K562 (cell line): ENCODE data around the gene ZNF691. TPM values are rescaled to one million over a fixed set of nuclear protein-coding genes. Genes with fewer than 3 reads are reported as not detected.
A peak's percentile ranks its signal among the peaks of the same experiment; 100 is the strongest.

Experiments
- ARNT ChIP-seq, 2 experiments: fragments of 450-650 bp; IDR thresholded peaks; 2 replicates each; pipeline ENCODE4 v1.6.1; 2016; ENCODE audit warnings: mild to moderate bottlenecking in 1 of 2
- BRD9 ChIP-seq: fragments of 450-650 bp; IDR thresholded peaks from 2 replicates; pipeline ENCODE4 v1.6.1; 2018; ENCODE audit warnings: low read depth; ENCODE audit not compliant: partially characterized antibody
- DDX20 ChIP-seq: fragments of 450-650 bp; IDR thresholded peaks from 2 replicates; pipeline ENCODE4 v1.6.1; 2016; ENCODE audit warnings: missing genetic modification characterization, low read depth, mild to moderate bottlenecking, missing compliant biosample characterization, moderate library complexity
- DIDO1 ChIP-seq: fragments of 450-650 bp; IDR thresholded peaks from 2 replicates; pipeline ENCODE4 v1.6.1; 2016; ENCODE audit warnings: low read depth, missing biosample characterization, missing genetic modification characterization
- DPF2 ChIP-seq: fragments of 450-650 bp; IDR thresholded peaks from 2 replicates; pipeline ENCODE4 v1.6.1; 2016
- EP400 ChIP-seq: fragments of 450-650 bp; IDR thresholded peaks from 2 replicates; pipeline ENCODE4 v1.6.1; 2017; ENCODE audit warnings: antibody characterized with exemption, mild to moderate bottlenecking, moderate library complexity
- HLTF ChIP-seq: fragments of 450-650 bp; IDR thresholded peaks from 2 replicates; pipeline ENCODE4 v1.6.1; 2016
- IRF2 ChIP-seq: sonication (generic); formaldehyde crosslinking; IDR thresholded peaks from 2 replicates; pipeline ENCODE4 v1.8.1; 2022; ENCODE audit warnings: mild to moderate bottlenecking, missing genetic modification reagents
- KLF13 ChIP-seq: fragments of 450-650 bp; IDR thresholded peaks from 2 replicates; pipeline ENCODE4 v1.6.1; 2016; ENCODE audit warnings: missing genetic modification characterization, low read depth, mild to moderate bottlenecking, missing compliant biosample characterization, moderate library complexity, borderline replicate concordance
- NR2F6 ChIP-seq: fragments of 450-650 bp; formaldehyde crosslinking; IDR thresholded peaks from 2 replicates; pipeline ENCODE4 v1.4.0; 2020; ENCODE audit warnings: mild to moderate bottlenecking
- PBX2 ChIP-seq, 2 experiments: IDR thresholded peaks in 1 of 2; conservative IDR thresholded peaks in 1 of 2; 2 replicates each; pipeline ENCODE4 v1.6.1; 2016; ENCODE audit warnings: low read depth in 2 of 2, mild to moderate bottlenecking in 1 of 2, missing compliant biosample characterization in 1 of 2, missing genetic modification characterization in 1 of 2, moderate library complexity in 1 of 2
- PYGO2 ChIP-seq: fragments of 450-650 bp; IDR thresholded peaks from 2 replicates; pipeline ENCODE4 v1.6.1; 2016; ENCODE audit warnings: mild to moderate bottlenecking, missing genetic modification characterization, moderate library complexity, missing compliant biosample characterization
- RBM22 ChIP-seq: fragments of 200-400 bp; formaldehyde crosslinking; IDR thresholded peaks from 2 replicates; pipeline ENCODE4 v1.6.1; 2018; ENCODE audit warnings: low read length, low read depth; ENCODE audit not compliant: poor library complexity, severe bottlenecking
- RUNX1 ChIP-seq: sonication (generic); IDR thresholded peaks from 2 replicates; pipeline ENCODE4 v1.6.1; 2016; ENCODE audit warnings: antibody characterized with exemption, low read depth
- SIN3A ChIP-seq, 2 experiments: fragments of 150-350 bp in 1 of 2; IDR thresholded peaks; 2 replicates each; pipeline ENCODE4 v1.6.1; 2011 to 2016; ENCODE audit warnings: borderline replicate concordance in 2 of 2, low read depth in 2 of 2, low read length in 2 of 2, mild to moderate bottlenecking in 2 of 2, moderate library complexity in 2 of 2; ENCODE audit not compliant: control insufficient read depth in 1 of 2
- TAL1 ChIP-seq: fragments of 450-650 bp; IDR thresholded peaks from 2 replicates; pipeline ENCODE4 v1.6.1; 2016; ENCODE audit warnings: mild to moderate bottlenecking
- ZBTB17 ChIP-seq: fragments of 450-650 bp; formaldehyde crosslinking; IDR thresholded peaks from 2 replicates; pipeline ENCODE4 v1.4.0; 2020; ENCODE audit warnings: mild to moderate bottlenecking
- ZEB2 ChIP-seq: fragments of 450-650 bp; IDR thresholded peaks from 2 replicates; pipeline ENCODE4 v1.6.1; 2016
- ZNF263 ChIP-seq: sonication (generic); formaldehyde crosslinking; IDR thresholded peaks from 2 replicates; pipeline ENCODE4 v1.8.0; 2022; ENCODE audit warnings: mild to moderate bottlenecking, missing genetic modification reagents, borderline replicate concordance
- ZNF408 ChIP-seq: fragments of 250-450 bp; sonication (Bioruptor Pico); IDR thresholded peaks from 2 replicates; pipeline ENCODE4 v1.4.0; 2020; ENCODE audit warnings: low read depth, mild to moderate bottlenecking, moderate library complexity
- ZNF589 ChIP-seq: fragments of 200-800 bp; sonication (Bioruptor generic); IDR thresholded peaks from 2 replicates; pipeline ENCODE4 v1.6.1; 2016; ENCODE audit warnings: low read depth, missing genetic modification characterization, missing compliant biosample characterization
- ZNF592 ChIP-seq: fragments of 450-650 bp; IDR thresholded peaks from 2 replicates; pipeline ENCODE4 v1.6.1; 2017; ENCODE audit warnings: antibody characterized with exemption, mild to moderate bottlenecking
- ZNF77 ChIP-seq: fragments of 250-450 bp; sonication (Bioruptor Pico); IDR thresholded peaks from 2 replicates; pipeline ENCODE4 v1.5.0; 2020
- polyA plus RNA-seq, 8 experiments: library from polyadenylated mRNA; depleted of rRNA in 4 of 8; stranded (reverse) in 5 of 8; unstranded in 3 of 8; fragments of >200 nt; fragmentation: Nextera tagmentation in 2 of 8; fragmentation: Illumina TruSeq in 1 of 8; extraction: Ambion mirVana in 2 of 8; extraction: Trizol in 1 of 8; gene quantifications; 2 replicates each; pipeline versions ENCODE4 v1.2.1 to v1.2.3, GENCODE V29; 2011 to 2014; ENCODE audit warnings: inconsistent platforms in 1 of 8, missing spikeins in 1 of 8
- total RNA-seq, 7 experiments: library from RNA; depleted of rRNA in 6 of 7; stranded (reverse); fragments of >200 nt in 6 of 7; fragmentation: Illumina TruSeq in 2 of 7; extraction: Trizol in 2 of 7; gene quantifications; 2 replicates each; pipeline versions ENCODE4 v1.2.1 to v1.2.3, GENCODE V29; 2011 to 2021; ENCODE audit warnings: low replicate concordance in 1 of 7

ZNF691 gene
- total and polyA plus RNA-seq, 9 of the 15 experiments (the other 6 are each of a cell fraction or from before 2014, with no cell fraction given) = 10.7 to 30.4 (median 14.8) TPM

- TF ChIP-seq ZNF408 (CRISPR knock-in tag) (no peak), TAL1 (no peak), ZNF589 (no peak), ZNF77 (CRISPR knock-in tag) (no peak), HLTF (no peak), DIDO1 (tag) (no peak), PBX2 (CRISPR knock-in tag; IDR thresholded peaks at IDR 0.05; ENCODE audit: low read depth) (no peak), PBX2 (tag; conservative IDR thresholded peaks at IDR 0.05; ENCODE audit: low read depth) (no peak), BRD9 (no peak), ARNT (IDR thresholded peaks at IDR 0.05) (no peak), RUNX1 (no peak), RBM22 (peak; percentile 62), ZEB2 (no peak), ZNF592 (no peak), PYGO2 (tag) (no peak), SIN3A (IDR thresholded peaks at IDR 0.05; ENCODE audit: borderline replicate concordance in 2 of 2, control insufficient read depth in 1 of 2, low read depth in 2 of 2, low read length in 2 of 2) (peak; percentile 31 to 70; a peak in 2 of 4 replicates), ZBTB17 (0 out of 2 replicates have a peak, but pooled peaks have one; percentile 74), EP400 (peak; percentile 77; the same call in 1 of the 2 replicates), KLF13 (peak; percentile 64; the same call in 1 of the 2 replicates), NR2F6 (CRISPR knock-in tag) (no peak), DPF2 (no peak), ZNF263 (CRISPR knock-in tag) (peak; percentile 11; the same call in 1 of the 2 replicates), IRF2 (CRISPR knock-in tag) (no peak), DDX20 (tag) (no peak)
Measured at GRCh38 chr1:42816585-42817439, 29.6 kb upstream of the ZNF691 start, which contains the start of the genes ERMAP and SVBP (continued).
